Loucy (cell line): ENCODE measurements around the gene FGF9.

ENCODE experiments used
- EZH2phosphoT487 ChIP-seq: fragments of 200-600 bp; IDR thresholded peaks from 2 replicates; pipeline ENCODE4 v1.6.1; 2018; ENCODE audit warnings: antibody characterized with exemption, mild to moderate bottlenecking, moderate library complexity, borderline replicate concordance
- TF ChIP-seq, protein P1 (sequence below): fragments of 200-600 bp; sonication (generic); conservative IDR thresholded peaks from 2 replicates; pipeline ENCODE4 v1.5.1; 2014; ENCODE audit warnings: mild to moderate bottlenecking, antibody characterized with exemption, low read length

- TF ChIP-seq, protein P1, sequence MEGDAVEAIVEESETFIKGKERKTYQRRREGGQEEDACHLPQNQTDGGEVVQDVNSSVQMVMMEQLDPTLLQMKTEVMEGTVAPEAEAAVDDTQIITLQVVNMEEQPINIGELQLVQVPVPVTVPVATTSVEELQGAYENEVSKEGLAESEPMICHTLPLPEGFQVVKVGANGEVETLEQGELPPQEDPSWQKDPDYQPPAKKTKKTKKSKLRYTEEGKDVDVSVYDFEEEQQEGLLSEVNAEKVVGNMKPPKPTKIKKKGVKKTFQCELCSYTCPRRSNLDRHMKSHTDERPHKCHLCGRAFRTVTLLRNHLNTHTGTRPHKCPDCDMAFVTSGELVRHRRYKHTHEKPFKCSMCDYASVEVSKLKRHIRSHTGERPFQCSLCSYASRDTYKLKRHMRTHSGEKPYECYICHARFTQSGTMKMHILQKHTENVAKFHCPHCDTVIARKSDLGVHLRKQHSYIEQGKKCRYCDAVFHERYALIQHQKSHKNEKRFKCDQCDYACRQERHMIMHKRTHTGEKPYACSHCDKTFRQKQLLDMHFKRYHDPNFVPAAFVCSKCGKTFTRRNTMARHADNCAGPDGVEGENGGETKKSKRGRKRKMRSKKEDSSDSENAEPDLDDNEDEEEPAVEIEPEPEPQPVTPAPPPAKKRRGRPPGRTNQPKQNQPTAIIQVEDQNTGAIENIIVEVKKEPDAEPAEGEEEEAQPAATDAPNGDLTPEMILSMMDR, result peak; percentile 88
- no peak for TF ChIP-seq EZH2phosphoT487
These were observed 32.3 kb upstream of the FGF9 start for GRCh38 chr13:21638319-21639282.
